DMS114 treated with DMSO at 0.1 percent for 48 hours (cell line): Measurements from ENCODE around the gene KLRD1.
"Not testable (repeated sequence)": the region's sequence is repeated elsewhere in the genome, so short reads cannot be mapped to it uniquely, and the experiment has no call there.

ENCODE experiments used
- DNase-seq: peaks from one replicate; lab custom pipeline; 2025; ENCODE audit not compliant: unreplicated experiment; lab: John Stamatoyannopoulos, UW

Gene KLRD1

GRCh38 chr12:10368206-10369171 lies 60.8 kb downstream of the KLRD1 start:
- DNase-seq, result no peak

- DNase-seq, result no peak
Observed at GRCh38 chr12:10369557-10370415, 62.1 kb downstream of the KLRD1 start.

GRCh38 chr12:10371893-10372535 lies 64.3 kb downstream of the KLRD1 start:
- DNase-seq, result not testable (repeated sequence)

GRCh38 chr12:10372559-10372958 lies 64.9 kb downstream of the KLRD1 start:
- DNase-seq, result no peak

GRCh38 chr12:10374624-10375018 lies 67.0 kb downstream of the KLRD1 start:
- DNase-seq, result no peak

- DNase-seq, result not testable (repeated sequence)
Observed at GRCh38 chr12:10378737-10379136, 71.1 kb downstream of the KLRD1 start.
